Measurements from ENCODE around the gene BCL3.

Gene BCL3

GRCh38 chr19:44756089-44756562, 7.6 kb downstream of the BCL3 start:
- no peak for TF ChIP-seq GATA3 (IDR thresholded peaks at IDR 0.05; ENCODE audit: low read depth, low read length)
- TF ChIP-seq GATA2 (IDR thresholded peaks at IDR 0.05; ENCODE audit: low read depth, low read length), result no peak

GRCh38 chr19:44757057-44757734, 8.7 kb downstream of the BCL3 start:
- TF ChIP-seq GATA2 (IDR thresholded peaks at IDR 0.05; ENCODE audit: low read depth, low read length) (no peak), GATA3 (IDR thresholded peaks at IDR 0.05; ENCODE audit: low read depth, low read length) (no peak)

GRCh38 chr19:44757735-44758505, 9.4 kb downstream of the BCL3 start:
- TF ChIP-seq GATA2 (IDR thresholded peaks at IDR 0.05; ENCODE audit: low read depth, low read length), result no peak
- TF ChIP-seq GATA3 (IDR thresholded peaks at IDR 0.05; ENCODE audit: low read depth, low read length), result no peak

GRCh38 chr19:44758596-44758995, 10.1 kb downstream of the BCL3 start:
- TF ChIP-seq GATA3 (IDR thresholded peaks at IDR 0.05; ENCODE audit: low read depth, low read length), result no peak
- TF ChIP-seq GATA2 (IDR thresholded peaks at IDR 0.05; ENCODE audit: low read depth, low read length), result no peak

- no peak for TF ChIP-seq GATA3 (IDR thresholded peaks at IDR 0.05; ENCODE audit: low read depth, low read length)
- TF ChIP-seq GATA2 (IDR thresholded peaks at IDR 0.05; ENCODE audit: low read depth, low read length), result no peak
Measured at GRCh38 chr19:44759083-44759804, 10.7 kb downstream of the BCL3 start.

GRCh38 chr19:44762038-44762437, 13.5 kb downstream of the BCL3 start:
- TF ChIP-seq GATA3 (IDR thresholded peaks at IDR 0.05; ENCODE audit: low read depth, low read length) (no peak), GATA2 (IDR thresholded peaks at IDR 0.05; ENCODE audit: low read depth, low read length) (no peak)

- no peak for TF ChIP-seq GATA3 (IDR thresholded peaks at IDR 0.05; ENCODE audit: low read depth, low read length)
- TF ChIP-seq GATA2 (IDR thresholded peaks at IDR 0.05; ENCODE audit: low read depth, low read length), result no peak
Measured at GRCh38 chr19:44765033-44765948, 16.8 kb downstream of the BCL3 start.

- no peak for TF ChIP-seq GATA3 (IDR thresholded peaks at IDR 0.05; ENCODE audit: low read depth, low read length)
- no peak for TF ChIP-seq GATA2 (IDR thresholded peaks at IDR 0.05; ENCODE audit: low read depth, low read length)
Measured at GRCh38 chr19:44765949-44766335, 17.4 kb downstream of the BCL3 start.

- TF ChIP-seq GATA3 (IDR thresholded peaks at IDR 0.05; ENCODE audit: low read depth, low read length) (no peak), GATA2 (IDR thresholded peaks at IDR 0.05; ENCODE audit: low read depth, low read length) (no peak)
Measured at GRCh38 chr19:44767295-44768180, 19.0 kb downstream of the BCL3 start.

GRCh38 chr19:44770550-44771257, 22.2 kb downstream of the BCL3 start:
- TF ChIP-seq GATA3 (IDR thresholded peaks at IDR 0.05; ENCODE audit: low read depth, low read length) (no peak), GATA2 (IDR thresholded peaks at IDR 0.05; ENCODE audit: low read depth, low read length) (no peak)

- TF ChIP-seq GATA3 (IDR thresholded peaks at IDR 0.05; ENCODE audit: low read depth, low read length) (no peak), GATA2 (IDR thresholded peaks at IDR 0.05; ENCODE audit: low read depth, low read length) (no peak)
Measured at GRCh38 chr19:44772959-44773358, 24.5 kb downstream of the BCL3 start.

- no peak for TF ChIP-seq GATA3 (IDR thresholded peaks at IDR 0.05; ENCODE audit: low read depth, low read length)
- no peak for TF ChIP-seq GATA2 (IDR thresholded peaks at IDR 0.05; ENCODE audit: low read depth, low read length)
Measured at GRCh38 chr19:44775676-44776240, 27.2 kb downstream of the BCL3 start.

All from SH-SY5Y (cell line).